SK-N-SH treated with all-trans-retinoic acid at 6 μM for 48 hours (cell line): ENCODE measurements around the gene GLRA1.

Experiments used
- ARNTL ChIP-seq: fragments of 450-650 bp; formaldehyde crosslinking; IDR thresholded peaks from 2 replicates; pipeline ENCODE4 v1.5.0; 2020; ENCODE audit warnings: low read depth, mild to moderate bottlenecking, moderate library complexity, borderline replicate concordance
- TF ChIP-seq, protein P1 (sequence below): fragments of 250-450 bp; sonication (Bioruptor Pico); IDR thresholded peaks from 2 replicates; pipeline ENCODE4 v1.8.0; 2020; ENCODE audit warnings: mild to moderate bottlenecking, moderate library complexity, borderline replicate concordance

DNA sequence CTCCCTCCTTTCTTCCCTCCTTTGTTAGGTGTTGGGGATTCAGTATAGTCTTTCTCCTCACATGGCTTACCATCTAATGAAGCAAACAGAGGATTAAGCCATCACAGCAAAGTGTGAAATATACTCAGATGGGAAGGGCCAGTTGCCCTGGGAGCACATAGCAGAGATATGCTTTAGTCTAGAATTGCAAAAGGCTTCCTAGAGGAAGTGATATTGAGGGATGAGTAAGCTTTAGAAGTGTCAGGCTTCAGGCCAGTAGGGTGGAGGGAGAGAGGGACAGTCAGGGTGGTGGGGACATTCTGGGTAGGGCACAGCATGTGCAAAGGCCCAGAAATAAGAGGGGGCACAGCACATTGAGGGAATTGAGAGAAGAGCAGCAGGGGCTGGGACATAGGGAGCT lies 46.2 kb upstream of the GLRA1 start:
- TF ChIP-seq ARNTL (CRISPR knock-in tag): no peak
- TF ChIP-seq, protein P1, sequence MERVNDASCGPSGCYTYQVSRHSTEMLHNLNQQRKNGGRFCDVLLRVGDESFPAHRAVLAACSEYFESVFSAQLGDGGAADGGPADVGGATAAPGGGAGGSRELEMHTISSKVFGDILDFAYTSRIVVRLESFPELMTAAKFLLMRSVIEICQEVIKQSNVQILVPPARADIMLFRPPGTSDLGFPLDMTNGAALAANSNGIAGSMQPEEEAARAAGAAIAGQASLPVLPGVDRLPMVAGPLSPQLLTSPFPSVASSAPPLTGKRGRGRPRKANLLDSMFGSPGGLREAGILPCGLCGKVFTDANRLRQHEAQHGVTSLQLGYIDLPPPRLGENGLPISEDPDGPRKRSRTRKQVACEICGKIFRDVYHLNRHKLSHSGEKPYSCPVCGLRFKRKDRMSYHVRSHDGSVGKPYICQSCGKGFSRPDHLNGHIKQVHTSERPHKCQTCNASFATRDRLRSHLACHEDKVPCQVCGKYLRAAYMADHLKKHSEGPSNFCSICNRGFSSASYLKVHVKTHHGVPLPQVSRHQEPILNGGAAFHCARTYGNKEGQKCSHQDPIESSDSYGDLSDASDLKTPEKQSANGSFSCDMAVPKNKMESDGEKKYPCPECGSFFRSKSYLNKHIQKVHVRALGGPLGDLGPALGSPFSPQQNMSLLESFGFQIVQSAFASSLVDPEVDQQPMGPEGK (CRISPR knock-in tag): no peak
